Breast epithelium (tissue), 3 donors: ENCODE measurements around the gene FBXW2.

ENCODE experiments used
- POLR2A ChIP-seq: fragments of 450-650 bp; IDR thresholded peaks from one replicate; pipeline ENCODE4 v1.6.1; 2016; ENCODE audit warnings: antibody characterized with exemption, mild to moderate bottlenecking, moderate library complexity
- POLR2AphosphoS5 ChIP-seq, 3 donors: sonication (generic); formaldehyde crosslinking; IDR thresholded peaks; one replicate each; pipeline ENCODE4 v1.6.1; 2017; ENCODE audit warnings: antibody characterized with exemption in 3 of 3
- TF ChIP-seq, protein P1 (sequence below), 3 donors: fragments of 450-650 bp; IDR thresholded peaks; one replicate each; pipeline ENCODE4 v1.5.1; 2016 to 2017; ENCODE audit warnings: antibody characterized with exemption in 3 of 3, mild to moderate bottlenecking in 3 of 3, moderate library complexity in 3 of 3

DNA sequence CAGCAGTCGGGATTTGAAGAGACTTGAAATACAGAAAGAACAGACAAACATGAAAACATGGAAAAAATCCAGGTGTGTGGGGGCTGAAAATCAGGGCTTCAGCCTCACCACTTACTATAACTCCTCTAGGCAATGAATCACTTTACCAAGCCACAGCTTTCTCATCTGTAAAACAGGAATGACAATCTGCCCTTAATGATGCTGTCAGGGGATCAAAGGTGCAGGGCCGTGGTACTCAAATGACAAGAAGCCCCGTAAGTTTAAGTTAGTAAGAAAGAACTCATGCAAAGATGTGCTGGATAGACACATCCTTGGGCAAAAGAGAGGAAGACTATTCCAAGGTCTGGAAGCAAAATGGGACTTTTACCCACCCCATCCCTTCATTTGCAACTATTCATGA is 34.7 kb downstream of the FBXW2 start:
- TF ChIP-seq, protein P1, sequence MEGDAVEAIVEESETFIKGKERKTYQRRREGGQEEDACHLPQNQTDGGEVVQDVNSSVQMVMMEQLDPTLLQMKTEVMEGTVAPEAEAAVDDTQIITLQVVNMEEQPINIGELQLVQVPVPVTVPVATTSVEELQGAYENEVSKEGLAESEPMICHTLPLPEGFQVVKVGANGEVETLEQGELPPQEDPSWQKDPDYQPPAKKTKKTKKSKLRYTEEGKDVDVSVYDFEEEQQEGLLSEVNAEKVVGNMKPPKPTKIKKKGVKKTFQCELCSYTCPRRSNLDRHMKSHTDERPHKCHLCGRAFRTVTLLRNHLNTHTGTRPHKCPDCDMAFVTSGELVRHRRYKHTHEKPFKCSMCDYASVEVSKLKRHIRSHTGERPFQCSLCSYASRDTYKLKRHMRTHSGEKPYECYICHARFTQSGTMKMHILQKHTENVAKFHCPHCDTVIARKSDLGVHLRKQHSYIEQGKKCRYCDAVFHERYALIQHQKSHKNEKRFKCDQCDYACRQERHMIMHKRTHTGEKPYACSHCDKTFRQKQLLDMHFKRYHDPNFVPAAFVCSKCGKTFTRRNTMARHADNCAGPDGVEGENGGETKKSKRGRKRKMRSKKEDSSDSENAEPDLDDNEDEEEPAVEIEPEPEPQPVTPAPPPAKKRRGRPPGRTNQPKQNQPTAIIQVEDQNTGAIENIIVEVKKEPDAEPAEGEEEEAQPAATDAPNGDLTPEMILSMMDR (IDR thresholded peaks at IDR 0.05), result no peak
- TF ChIP-seq POLR2AphosphoS5 (IDR thresholded peaks at IDR 0.05) (no peak), POLR2A (no peak)
